Nephron (organoid): ENCODE measurements around the gene DEK.
"Not testable (repeated sequence)": the region's sequence is repeated elsewhere in the genome, so short reads cannot be mapped to it uniquely, and the experiment has no call there.

ENCODE experiments used
- H3K27ac Mint-ChIP-seq, 3 experiments: 2 replicates each; pipeline ENCODE4 v1.8.0; 2020; ENCODE audit warnings: mixed read lengths in 3 of 3, mild to moderate bottlenecking in 2 of 3, moderate library complexity in 1 of 3
- H3K27me3 Mint-ChIP-seq: 2 replicates; pipeline ENCODE4 v1.8.0; 2021; ENCODE audit warnings: low read depth, mild to moderate bottlenecking, moderate library complexity, mixed read lengths
- H3K36me3 Mint-ChIP-seq: 2 replicates; pipeline ENCODE4 v1.8.0; 2020; ENCODE audit warnings: low read depth, mixed read lengths
- H3K4me1 Mint-ChIP-seq: 2 replicates; pipeline ENCODE4 v1.8.0; 2020; ENCODE audit warnings: mixed read lengths
- H3K4me3 Mint-ChIP-seq, 3 experiments: 2 replicates each; pipeline ENCODE4 v1.8.0; 2020; ENCODE audit warnings: mild to moderate bottlenecking in 3 of 3, mixed read lengths in 3 of 3, moderate library complexity in 2 of 3
- H3K9me3 Mint-ChIP-seq: 2 replicates; pipeline ENCODE4 v1.8.0; 2020; ENCODE audit warnings: mixed read lengths
- TF ChIP-seq, protein P1 (sequence below), 3 experiments: fragments of 200-600 bp; sonication (generic); IDR thresholded peaks; one replicate each; pipeline ENCODE4 v1.5.0; 2021; ENCODE audit warnings: antibody characterized with exemption in 3 of 3; ENCODE audit not compliant: unreplicated experiment in 3 of 3

The DEK gene, protein sequence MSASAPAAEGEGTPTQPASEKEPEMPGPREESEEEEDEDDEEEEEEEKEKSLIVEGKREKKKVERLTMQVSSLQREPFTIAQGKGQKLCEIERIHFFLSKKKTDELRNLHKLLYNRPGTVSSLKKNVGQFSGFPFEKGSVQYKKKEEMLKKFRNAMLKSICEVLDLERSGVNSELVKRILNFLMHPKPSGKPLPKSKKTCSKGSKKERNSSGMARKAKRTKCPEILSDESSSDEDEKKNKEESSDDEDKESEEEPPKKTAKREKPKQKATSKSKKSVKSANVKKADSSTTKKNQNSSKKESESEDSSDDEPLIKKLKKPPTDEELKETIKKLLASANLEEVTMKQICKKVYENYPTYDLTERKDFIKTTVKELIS

DNA sequence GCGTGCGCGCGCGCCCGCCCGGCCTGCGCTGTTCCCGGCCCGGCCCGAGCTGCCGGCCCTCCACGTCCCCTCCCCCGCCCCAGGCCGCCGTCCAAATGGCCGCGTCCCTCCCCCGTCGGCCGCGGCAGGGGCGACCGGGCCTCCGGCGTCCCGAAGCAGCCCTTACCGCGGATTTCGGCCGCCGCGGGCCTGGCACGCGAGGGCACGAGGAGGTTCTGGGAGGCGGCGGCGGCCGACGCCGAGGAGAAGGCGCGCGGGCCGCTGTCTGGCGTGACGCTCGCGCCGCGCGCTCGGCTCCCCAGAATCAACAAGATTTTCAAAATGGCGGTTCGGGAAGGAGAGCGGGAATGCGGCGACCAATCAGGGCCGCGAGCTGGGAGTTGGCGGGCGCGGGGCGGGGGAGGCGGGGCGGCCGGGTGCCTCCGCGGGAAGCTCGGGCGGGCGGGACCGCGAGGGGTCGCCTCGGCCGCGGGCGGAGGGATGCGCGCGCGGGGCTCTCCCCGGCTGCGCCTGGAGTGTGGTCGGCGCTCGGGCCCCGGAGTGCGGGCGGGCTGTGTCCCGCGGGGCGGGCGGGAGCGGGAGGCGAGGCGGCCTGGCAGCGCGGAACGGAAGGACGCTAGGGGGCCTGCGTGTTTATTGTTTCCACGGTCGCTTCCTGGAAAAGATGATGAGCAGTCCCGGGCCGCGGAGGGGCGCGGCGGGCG lies at the start of gene DEK:
DEK (minus strand) TSS at position 312 of the 704 bp plus-strand sequence. CDS start 543 bp downstream, outside the sequence.
- Mint-ChIP-seq H3K27ac (peak within 1 kb of the TSS; percentile 95 to 97 (median 96)), H3K36me3 (peaks cover 23% of the 10 kb centered on the region), H3K27me3 (no peaks in the 10 kb centered on the region), H3K4me1 (peaks cover 50% of the 10 kb centered on the region), H3K9me3 (no peaks in the 10 kb centered on the region), H3K4me3 (peak within 1 kb of the TSS; percentile 94 to 98 (median 98))
- TF ChIP-seq, protein P1, sequence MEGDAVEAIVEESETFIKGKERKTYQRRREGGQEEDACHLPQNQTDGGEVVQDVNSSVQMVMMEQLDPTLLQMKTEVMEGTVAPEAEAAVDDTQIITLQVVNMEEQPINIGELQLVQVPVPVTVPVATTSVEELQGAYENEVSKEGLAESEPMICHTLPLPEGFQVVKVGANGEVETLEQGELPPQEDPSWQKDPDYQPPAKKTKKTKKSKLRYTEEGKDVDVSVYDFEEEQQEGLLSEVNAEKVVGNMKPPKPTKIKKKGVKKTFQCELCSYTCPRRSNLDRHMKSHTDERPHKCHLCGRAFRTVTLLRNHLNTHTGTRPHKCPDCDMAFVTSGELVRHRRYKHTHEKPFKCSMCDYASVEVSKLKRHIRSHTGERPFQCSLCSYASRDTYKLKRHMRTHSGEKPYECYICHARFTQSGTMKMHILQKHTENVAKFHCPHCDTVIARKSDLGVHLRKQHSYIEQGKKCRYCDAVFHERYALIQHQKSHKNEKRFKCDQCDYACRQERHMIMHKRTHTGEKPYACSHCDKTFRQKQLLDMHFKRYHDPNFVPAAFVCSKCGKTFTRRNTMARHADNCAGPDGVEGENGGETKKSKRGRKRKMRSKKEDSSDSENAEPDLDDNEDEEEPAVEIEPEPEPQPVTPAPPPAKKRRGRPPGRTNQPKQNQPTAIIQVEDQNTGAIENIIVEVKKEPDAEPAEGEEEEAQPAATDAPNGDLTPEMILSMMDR (IDR thresholded peaks at IDR 0.05; ENCODE audit: unreplicated experiment in 3 of 3) = peak; percentile 46 to 58 (median 57)

DNA sequence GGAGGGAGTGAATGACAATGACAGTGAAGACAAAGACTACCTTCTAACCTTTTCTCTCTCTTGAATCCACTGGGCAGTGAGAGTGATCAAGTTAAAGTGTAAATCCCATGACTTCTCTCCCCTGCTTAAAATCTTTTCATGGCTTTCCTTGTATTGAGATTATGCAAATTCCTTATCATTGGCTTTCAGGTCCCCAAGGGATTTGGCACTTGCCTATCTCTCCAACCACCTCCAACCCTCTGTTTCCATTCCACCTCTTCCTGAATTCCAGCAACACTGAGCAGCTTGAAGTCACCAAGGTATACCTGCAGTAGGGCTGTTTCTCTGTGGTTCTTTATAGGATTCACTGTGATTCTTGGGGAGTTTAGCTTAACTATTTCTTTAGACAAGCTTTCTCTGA lies 48.0 kb upstream of the DEK start:
- Mint-ChIP-seq H3K4me1 (peaks cover 16% of the 10 kb centered on the region), H3K27me3 (peaks cover 8% of the 10 kb centered on the region), H3K36me3 (no peaks in the 10 kb centered on the region), H3K27ac (no peak overlapping the region), H3K9me3 (peaks cover 3% of the 10 kb centered on the region), H3K4me3 (no peak overlapping the region)
- TF ChIP-seq, protein P1 (IDR thresholded peaks at IDR 0.05; ENCODE audit: unreplicated experiment in 3 of 3) = no peak

- H3K4me3 Mint-ChIP-seq, H3K27me3 Mint-ChIP-seq, H3K36me3 Mint-ChIP-seq, H3K9me3 Mint-ChIP-seq, H3K27ac Mint-ChIP-seq: not testable (repeated sequence)
- peaks cover 23% of the 10 kb centered on the region for H3K4me1 Mint-ChIP-seq
Observed at GRCh38 chr6:18310010-18310409, 45.7 kb upstream of the DEK start.

GRCh38 chr6:18309046-18309445 lies 44.7 kb upstream of the DEK start:
- H3K27me3 Mint-ChIP-seq = peaks cover 8% of the 10 kb centered on the region
- TF ChIP-seq, protein P1 (IDR thresholded peaks at IDR 0.05; ENCODE audit: unreplicated experiment in 3 of 3) = no peak
- no peak overlapping the region for H3K4me3 Mint-ChIP-seq
- H3K36me3 Mint-ChIP-seq = no peaks in the 10 kb centered on the region
- no peak overlapping the region for H3K27ac Mint-ChIP-seq
- peaks cover 17% of the 10 kb centered on the region for H3K4me1 Mint-ChIP-seq
- peaks cover 3% of the 10 kb centered on the region for H3K9me3 Mint-ChIP-seq

DNA sequence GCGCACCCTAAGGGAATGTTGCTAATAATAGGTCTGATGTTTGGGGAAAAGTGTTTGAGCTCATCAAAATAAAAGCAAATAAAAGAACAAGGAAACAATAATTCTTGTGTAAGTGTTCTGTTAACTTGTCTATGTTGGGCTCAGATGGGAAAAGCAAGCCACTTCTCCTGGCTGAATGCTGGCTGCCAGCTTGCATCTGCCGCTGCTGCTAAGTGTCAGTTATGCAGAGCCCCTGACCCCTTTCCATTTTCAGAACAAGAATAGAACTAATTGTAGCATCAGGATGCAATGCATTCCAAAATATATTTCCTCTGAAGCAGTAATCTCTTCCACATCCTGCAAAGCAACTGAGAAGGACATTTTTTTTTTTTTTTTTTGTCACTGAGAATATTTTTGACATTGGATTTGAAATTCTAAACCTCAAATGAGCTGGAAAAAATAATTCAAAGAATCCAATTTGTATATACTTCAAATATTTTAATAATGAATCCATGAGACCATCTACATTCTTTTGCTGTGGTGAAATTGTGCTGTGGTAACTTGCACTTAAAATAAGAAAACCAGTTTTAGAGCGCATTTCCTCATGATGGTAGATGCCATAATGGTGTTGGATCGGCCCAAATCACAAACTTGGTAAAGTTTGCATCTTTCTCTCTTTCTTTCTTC lies 43.9 kb upstream of the DEK start:
- H3K27ac Mint-ChIP-seq = no peak overlapping the region
- TF ChIP-seq, protein P1 (IDR thresholded peaks at IDR 0.05; ENCODE audit: unreplicated experiment in 3 of 3) = no peak
- H3K36me3 Mint-ChIP-seq = no peaks in the 10 kb centered on the region
- H3K9me3 Mint-ChIP-seq = peaks cover 3% of the 10 kb centered on the region
- H3K4me3 Mint-ChIP-seq = no peak overlapping the region
- H3K27me3 Mint-ChIP-seq = peaks cover 8% of the 10 kb centered on the region
- peaks cover 14% of the 10 kb centered on the region for H3K4me1 Mint-ChIP-seq

DNA sequence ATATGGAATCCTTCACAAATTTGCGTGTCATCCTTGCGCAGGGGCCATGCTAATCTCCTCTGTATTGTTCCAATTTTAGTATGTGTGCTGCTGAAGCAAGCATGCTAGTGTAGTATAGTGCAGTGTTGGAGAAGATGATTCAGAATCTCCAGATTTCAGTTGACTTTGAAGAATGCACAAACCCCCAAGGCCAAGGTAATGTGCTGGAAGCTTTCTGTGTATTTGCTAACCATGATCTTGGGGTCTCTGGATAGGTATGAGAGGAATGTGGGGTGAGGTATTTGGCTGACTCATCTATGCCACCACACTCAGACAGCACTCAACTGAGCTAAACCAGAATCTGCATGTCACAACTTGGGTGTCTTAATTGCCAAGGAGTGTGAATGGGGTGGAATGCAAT lies 42.6 kb upstream of the DEK start:
- H3K36me3 Mint-ChIP-seq = no peaks in the 10 kb centered on the region
- H3K4me3 Mint-ChIP-seq = peak overlapping the region in 1 of 3 experiments; percentile 19
- H3K4me1 Mint-ChIP-seq = peaks cover 14% of the 10 kb centered on the region
- TF ChIP-seq, protein P1 (IDR thresholded peaks at IDR 0.05; ENCODE audit: unreplicated experiment in 3 of 3) = no peak
- no peak overlapping the region for H3K27ac Mint-ChIP-seq
- peaks cover 8% of the 10 kb centered on the region for H3K27me3 Mint-ChIP-seq
- peaks cover 3% of the 10 kb centered on the region for H3K9me3 Mint-ChIP-seq
